Stimulated activated CD4-positive, alpha-beta T cell treated with anti-CD3 and anti-CD28 coated beads, Interleukin-4, amount 100 ng/mL, for 48 hours (primary cell): ENCODE data around the gene MACROD2.

Experiments
- DNase-seq, 2 donors: peaks; one replicate each; pipeline ENCODE4 v3.0.0-alpha.2; 2020; ENCODE audit warnings: low read depth in 2 of 2

Gene MACROD2

GRCh38 chr20:16057651-16058050, 2062.3 kb downstream of the MACROD2 start:
- DNase-seq: no peak

GRCh38 chr20:16058268-16058667, 2063.0 kb downstream of the MACROD2 start:
- DNase-seq: no peak

- DNase-seq: no peak
Measured at GRCh38 chr20:16059841-16060240, 2064.5 kb downstream of the MACROD2 start.

- DNase-seq: no peak
Measured at GRCh38 chr20:16061351-16061750, 2066.0 kb downstream of the MACROD2 start.

- DNase-seq: no peak
Measured at GRCh38 chr20:16062661-16063581, 2067.6 kb downstream of the MACROD2 start.

- no peak for DNase-seq
Measured at GRCh38 chr20:16063881-16064280, 2068.6 kb downstream of the MACROD2 start.

- no peak for DNase-seq
Measured at GRCh38 chr20:16064989-16065707, 2069.8 kb downstream of the MACROD2 start.

GRCh38 chr20:16066571-16066970, 2071.3 kb downstream of the MACROD2 start:
- no peak for DNase-seq

GRCh38 chr20:16069389-16070010, 2074.2 kb downstream of the MACROD2 start:
- DNase-seq: no peak

- no peak for DNase-seq
Measured at GRCh38 chr20:16072220-16072619, 2076.9 kb downstream of the MACROD2 start.

GRCh38 chr20:16078172-16078898, 2083.0 kb downstream of the MACROD2 start:
- no peak for DNase-seq

GRCh38 chr20:16081421-16081820, 2086.1 kb downstream of the MACROD2 start:
- DNase-seq: no peak

- no peak for DNase-seq
Measured at GRCh38 chr20:16082051-16082550, 2086.8 kb downstream of the MACROD2 start.

- no peak for DNase-seq
Measured at GRCh38 chr20:16083639-16084280, 2088.4 kb downstream of the MACROD2 start.

- DNase-seq: no peak
Measured at GRCh38 chr20:16095226-16095625, 2099.9 kb downstream of the MACROD2 start.

- DNase-seq: no peak
Measured at GRCh38 chr20:16096756-16097326, 2101.5 kb downstream of the MACROD2 start.

GRCh38 chr20:16097788-16098187, 2102.5 kb downstream of the MACROD2 start:
- no peak for DNase-seq

- DNase-seq: no peak
Measured at GRCh38 chr20:16098890-16099639, 2103.7 kb downstream of the MACROD2 start.

GRCh38 chr20:16100111-16100510, 2104.8 kb downstream of the MACROD2 start:
- DNase-seq: no peak

- no peak for DNase-seq
Measured at GRCh38 chr20:16100767-16101166, 2105.5 kb downstream of the MACROD2 start.
